Nephron progenitor cell (in vitro differentiated cells): ENCODE results near the gene ITIH5.
A peak's percentile ranks its signal among the peaks of the same experiment; 100 is the strongest.

Experiments
- DNase-seq: peaks from one replicate; pipeline ENCODE4 v3.0.0; 2021
- H3K27ac Mint-ChIP-seq: 2 replicates; pipeline ENCODE4 v1.8.0; 2021; ENCODE audit warnings: mild to moderate bottlenecking, moderate library complexity, mixed read lengths
- H3K27me3 Mint-ChIP-seq: 2 replicates; pipeline ENCODE4 v1.8.0; 2021; ENCODE audit warnings: mild to moderate bottlenecking, low read depth, mixed read lengths; ENCODE audit not compliant: poor library complexity
- H3K36me3 Mint-ChIP-seq: 2 replicates; pipeline ENCODE4 v1.8.0; 2021; ENCODE audit warnings: low read depth, mixed read lengths
- H3K4me1 Mint-ChIP-seq: 2 replicates; pipeline ENCODE4 v1.8.0; 2021; ENCODE audit warnings: mixed read lengths
- H3K4me3 Mint-ChIP-seq: 2 replicates; pipeline ENCODE4 v1.8.0; 2021; ENCODE audit warnings: mild to moderate bottlenecking, moderate library complexity, mixed read lengths
- H3K9me3 Mint-ChIP-seq: 2 replicates; pipeline ENCODE4 v1.8.0; 2021; ENCODE audit warnings: mild to moderate bottlenecking, moderate library complexity, mixed read lengths
- CTCF ChIP-seq: fragments of 200-600 bp; sonication (generic); IDR thresholded peaks from 2 replicates; pipeline ENCODE4 v1.5.0; 2021; ENCODE audit warnings: antibody characterized with exemption

ITIH5 gene

GRCh38 chr10:7526017-7526400 lies 140.8 kb downstream of the ITIH5 start:
- Mint-ChIP-seq H3K36me3 (no peaks in the 10 kb centered on the region), H3K9me3 (no peaks in the 10 kb centered on the region), H3K4me1 (peaks cover 29% of the 10 kb centered on the region), H3K4me3 (no peak overlapping the region), H3K27ac (no peak overlapping the region), H3K27me3 (peaks cover 70% of the 10 kb centered on the region)
- TF ChIP-seq CTCF: no peak
- DNase-seq: no peak

GRCh38 chr10:7525314-7526016 lies 141.3 kb downstream of the ITIH5 start:
- peaks cover 31% of the 10 kb centered on the region for H3K4me1 Mint-ChIP-seq
- TF ChIP-seq CTCF: peak; percentile 81
- peaks cover 75% of the 10 kb centered on the region for H3K27me3 Mint-ChIP-seq
- DNase-seq: peak; percentile 72
- H3K36me3 Mint-ChIP-seq: no peaks in the 10 kb centered on the region
- no peaks in the 10 kb centered on the region for H3K9me3 Mint-ChIP-seq
- H3K4me3 Mint-ChIP-seq: no peak overlapping the region
- no peak overlapping the region for H3K27ac Mint-ChIP-seq

- no peak for TF ChIP-seq CTCF
- H3K4me3 Mint-ChIP-seq: no peak overlapping the region
- peaks cover 86% of the 10 kb centered on the region for H3K27me3 Mint-ChIP-seq
- H3K27ac Mint-ChIP-seq: no peak overlapping the region
- DNase-seq: no peak
- H3K36me3 Mint-ChIP-seq: no peaks in the 10 kb centered on the region
- H3K9me3 Mint-ChIP-seq: no peaks in the 10 kb centered on the region
- peaks cover 22% of the 10 kb centered on the region for H3K4me1 Mint-ChIP-seq
These were observed 143.1 kb downstream of the ITIH5 start for GRCh38 chr10:7523656-7524055.

GRCh38 chr10:7520507-7521485 lies 146.0 kb downstream of the ITIH5 start:
- peaks cover 86% of the 10 kb centered on the region for H3K27me3 Mint-ChIP-seq
- DNase-seq: peak; percentile 35
- H3K27ac Mint-ChIP-seq: peak overlapping the region; percentile 70
- H3K4me1 Mint-ChIP-seq: peaks cover 17% of the 10 kb centered on the region
- TF ChIP-seq CTCF: no peak
- no peak overlapping the region for H3K4me3 Mint-ChIP-seq
- no peaks in the 10 kb centered on the region for H3K9me3 Mint-ChIP-seq
- H3K36me3 Mint-ChIP-seq: no peaks in the 10 kb centered on the region

GRCh38 chr10:7519351-7519750 lies 147.4 kb downstream of the ITIH5 start:
- H3K4me1 Mint-ChIP-seq: peaks cover 31% of the 10 kb centered on the region
- H3K36me3 Mint-ChIP-seq: no peaks in the 10 kb centered on the region
- peaks cover 85% of the 10 kb centered on the region for H3K27me3 Mint-ChIP-seq
- H3K9me3 Mint-ChIP-seq: no peaks in the 10 kb centered on the region
- no peak overlapping the region for H3K4me3 Mint-ChIP-seq
- DNase-seq: no peak
- H3K27ac Mint-ChIP-seq: no peak overlapping the region
- no peak for TF ChIP-seq CTCF
